ENCODE results near the gene BICDL1. TPM values are rescaled to one million over a fixed set of nuclear protein-coding genes. Genes with fewer than 3 reads are reported as not detected.

The BICDL1 gene
- total RNA-seq, 2 donors from 2014 or later, result 5.0 to 11.1 TPM

- no peaks in the 10 kb centered on the region for H3K36me3 ChIP-seq
- H3K27ac ChIP-seq, result no peak overlapping the region
- H3K9ac ChIP-seq (ENCODE audit: low read depth in 2 of 2, low read length in 2 of 2), result no peak overlapping the region
- no peak for TF ChIP-seq CTCF (IDR thresholded peaks at IDR 0.05)
- no peaks in the 10 kb centered on the region for H3K27me3 ChIP-seq
- H3K9me3 ChIP-seq, result no peaks in the 10 kb centered on the region
- no peak for DNase-seq
- peaks cover 5% of the 10 kb centered on the region for H3K4me1 ChIP-seq
- H3K4me3 ChIP-seq, result no peak overlapping the region
- intact Hi-C loops (cut with DNase I), result no loop called here
These were observed 6.0 kb downstream of the BICDL1 start for GRCh38 chr12:119994892-119995658.

- H3K9me3 ChIP-seq, result no peaks in the 10 kb centered on the region
- H3K4me3 ChIP-seq, result no peak overlapping the region
- no peaks in the 10 kb centered on the region for H3K4me1 ChIP-seq
- no peak for TF ChIP-seq CTCF (IDR thresholded peaks at IDR 0.05)
- no peaks in the 10 kb centered on the region for H3K27me3 ChIP-seq
- no peak overlapping the region for H3K27ac ChIP-seq
- no peak overlapping the region for H3K9ac ChIP-seq (ENCODE audit: low read depth in 2 of 2, low read length in 2 of 2)
- no peak for DNase-seq
- no peaks in the 10 kb centered on the region for H3K36me3 ChIP-seq
- intact Hi-C loops (cut with DNase I), result no loop called here
These were observed 7.4 kb downstream of the BICDL1 start for GRCh38 chr12:119996417-119996816.

- no peaks in the 10 kb centered on the region for H3K36me3 ChIP-seq
- no peaks in the 10 kb centered on the region for H3K4me1 ChIP-seq
- H3K9me3 ChIP-seq, result no peaks in the 10 kb centered on the region
- H3K9ac ChIP-seq (ENCODE audit: low read depth in 2 of 2, low read length in 2 of 2), result no peak overlapping the region
- no peak overlapping the region for H3K4me3 ChIP-seq
- no peaks in the 10 kb centered on the region for H3K27me3 ChIP-seq
- intact Hi-C loops (cut with DNase I), result no loop called here
- DNase-seq, result no peak
- H3K27ac ChIP-seq, result no peak overlapping the region
- TF ChIP-seq CTCF (IDR thresholded peaks at IDR 0.05), result no peak
These were observed 9.6 kb downstream of the BICDL1 start for GRCh38 chr12:119998471-119999245.

- H3K27me3 ChIP-seq, result no peaks in the 10 kb centered on the region
- no peak overlapping the region for H3K9ac ChIP-seq (ENCODE audit: low read depth in 2 of 2, low read length in 2 of 2)
- no peaks in the 10 kb centered on the region for H3K4me1 ChIP-seq
- H3K27ac ChIP-seq, result no peak overlapping the region
- no peaks in the 10 kb centered on the region for H3K9me3 ChIP-seq
- no peak for DNase-seq
- intact Hi-C loops (cut with DNase I), result no loop called here
- no peaks in the 10 kb centered on the region for H3K36me3 ChIP-seq
- no peak overlapping the region for H3K4me3 ChIP-seq
- TF ChIP-seq CTCF (IDR thresholded peaks at IDR 0.05), result no peak
These were observed 11.5 kb downstream of the BICDL1 start for GRCh38 chr12:120000556-120000955.

GRCh38 chr12:120006258-120006975 is 17.4 kb downstream of the BICDL1 start:
- Histone ChIP-seq H3K9ac (ENCODE audit: low read depth in 2 of 2, low read length in 2 of 2) (no peak overlapping the region), H3K27me3 (no peaks in the 10 kb centered on the region), H3K9me3 (no peaks in the 10 kb centered on the region), H3K36me3 (no peaks in the 10 kb centered on the region), H3K4me1 (no peaks in the 10 kb centered on the region), H3K27ac (no peak overlapping the region), H3K4me3 (no peak overlapping the region)
- intact Hi-C loops (cut with DNase I), result no loop called here
- TF ChIP-seq CTCF (IDR thresholded peaks at IDR 0.05), result no peak
- DNase-seq, result no peak
